GM03348 (cell line): Measurements from ENCODE around the gene AFAP1L1.
"Not testable (repeated sequence)": the region's sequence is repeated elsewhere in the genome, so short reads cannot be mapped to it uniquely, and the experiment has no call there.

Experiments
- DNase-seq: peaks from one replicate; pipeline ENCODE4 v3.0.0; 2012; ENCODE audit warnings: low spot score

AFAP1L1 gene

GRCh38 chr5:149261246-149261645, 10.4 kb upstream of the AFAP1L1 start:
- no peak for DNase-seq

GRCh38 chr5:149262315-149262714, 9.3 kb upstream of the AFAP1L1 start:
- no peak for DNase-seq

DNA sequence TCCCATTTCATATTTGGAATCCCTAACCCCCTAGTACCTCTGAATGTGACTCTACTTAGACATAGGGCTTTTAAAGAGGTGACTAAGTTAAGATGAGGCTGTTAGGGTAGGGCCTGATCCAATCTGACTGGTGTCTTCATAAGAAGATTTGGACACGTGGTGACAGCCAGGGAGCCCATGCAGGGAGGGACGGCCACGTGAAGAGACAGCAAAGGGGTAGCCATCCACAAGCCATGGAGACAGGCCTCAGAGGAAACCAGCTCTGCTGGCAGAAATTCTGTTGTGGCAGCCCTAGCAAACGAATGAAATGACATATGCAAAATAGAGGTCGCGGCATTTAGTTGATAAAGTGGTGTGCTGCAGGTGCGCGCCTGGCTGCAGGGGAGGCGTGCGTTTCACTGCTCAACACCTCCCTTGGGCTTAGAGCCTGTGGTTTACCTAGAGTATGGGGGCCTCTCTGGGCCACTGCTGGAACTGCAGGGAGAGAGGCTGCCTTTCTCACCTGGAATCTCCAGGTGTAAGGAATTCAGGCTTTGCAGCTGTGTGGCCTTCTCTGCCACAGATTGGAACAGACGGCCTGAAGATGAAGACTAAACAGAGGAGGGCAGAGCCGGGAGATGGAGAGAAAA, 7.1 kb upstream of the AFAP1L1 start:
- no peak for DNase-seq

- DNase-seq: no peak
Observed at GRCh38 chr5:149265068-149265465, 6.6 kb upstream of the AFAP1L1 start.

DNA sequence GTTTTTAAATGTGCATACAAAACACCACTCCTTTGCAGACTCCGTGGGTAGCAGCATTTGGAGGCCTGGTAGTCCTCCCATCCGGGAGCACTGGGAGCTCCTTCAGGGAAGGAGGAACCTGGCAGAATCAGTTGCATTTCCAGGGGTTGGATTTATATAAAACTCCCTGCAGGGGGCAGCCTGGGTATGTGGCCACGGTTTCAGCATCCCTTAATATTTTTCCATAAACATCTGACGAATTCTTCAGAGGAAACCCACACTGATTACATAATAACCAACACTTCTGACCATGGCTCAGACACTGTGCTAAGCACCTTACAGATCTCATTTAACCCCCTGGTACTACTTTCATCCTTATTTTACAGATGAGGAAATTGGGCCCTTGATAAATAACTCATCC, 6.1 kb upstream of the AFAP1L1 start:
- peak; percentile 81 for DNase-seq

DNA sequence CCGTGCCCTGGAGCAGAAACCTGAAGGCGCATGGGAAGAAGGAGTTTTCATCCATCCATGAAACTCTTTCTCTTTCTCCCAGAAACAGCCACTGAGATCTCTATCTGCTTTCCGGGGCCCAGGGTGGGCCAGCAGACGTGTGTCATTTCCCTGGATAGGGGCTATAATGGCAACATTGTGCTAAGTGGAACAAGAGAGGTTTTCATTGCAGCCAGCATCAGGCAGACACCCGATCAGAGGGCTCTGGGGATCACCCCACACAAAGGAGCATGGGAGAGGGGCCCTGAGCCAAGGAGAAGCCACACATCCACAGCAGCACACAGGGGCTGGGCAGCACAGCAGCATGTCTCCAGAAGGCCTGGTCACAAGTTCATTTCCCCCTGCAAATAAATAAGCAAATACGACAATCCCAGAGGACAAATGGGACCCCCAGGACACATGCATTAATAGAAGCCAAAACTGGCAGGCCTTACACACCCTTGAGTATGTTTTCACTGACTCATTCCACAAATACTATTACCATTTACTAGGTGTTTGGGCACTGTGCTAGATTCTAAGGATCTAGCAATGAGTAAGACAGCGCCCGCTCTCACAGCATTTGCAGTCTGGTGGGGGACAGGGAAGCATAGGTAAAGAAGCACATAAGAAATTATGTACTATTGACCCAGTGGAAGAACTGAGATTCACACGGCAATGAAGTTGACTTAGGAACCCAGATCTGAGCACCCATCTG, 4.3 kb upstream of the AFAP1L1 start:
- DNase-seq: no peak

GRCh38 chr5:149268928-149269557, 2.6 kb upstream of the AFAP1L1 start:
- peak; percentile 72 for DNase-seq

DNA sequence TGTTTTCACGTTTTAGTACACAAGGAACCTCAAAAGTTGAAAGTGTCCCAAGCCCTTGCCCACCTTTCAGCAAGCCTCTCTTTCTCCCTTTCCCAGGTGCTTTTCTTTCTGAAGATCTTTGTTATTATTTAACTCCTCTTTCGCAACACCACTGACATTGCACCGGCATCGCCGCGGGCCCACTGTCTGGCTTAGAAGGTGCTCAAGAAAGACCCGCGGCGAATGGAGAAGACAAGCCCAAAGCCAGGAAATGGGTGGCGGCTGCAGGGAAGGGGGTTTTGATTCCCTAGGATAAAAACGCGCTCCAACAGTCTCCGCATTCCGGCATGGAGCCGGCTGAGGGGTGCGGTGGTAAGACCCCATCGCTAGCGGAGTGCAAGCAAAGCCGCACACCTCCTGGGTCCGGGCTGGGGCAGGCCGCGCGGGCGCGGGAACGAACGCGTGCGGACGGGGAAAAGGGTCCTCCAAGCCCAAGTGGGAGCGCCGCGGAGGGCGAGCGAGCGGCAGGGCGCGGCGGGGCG, 404 bp upstream of the AFAP1L1 start:
- DNase-seq: peak; percentile 14

DNA sequence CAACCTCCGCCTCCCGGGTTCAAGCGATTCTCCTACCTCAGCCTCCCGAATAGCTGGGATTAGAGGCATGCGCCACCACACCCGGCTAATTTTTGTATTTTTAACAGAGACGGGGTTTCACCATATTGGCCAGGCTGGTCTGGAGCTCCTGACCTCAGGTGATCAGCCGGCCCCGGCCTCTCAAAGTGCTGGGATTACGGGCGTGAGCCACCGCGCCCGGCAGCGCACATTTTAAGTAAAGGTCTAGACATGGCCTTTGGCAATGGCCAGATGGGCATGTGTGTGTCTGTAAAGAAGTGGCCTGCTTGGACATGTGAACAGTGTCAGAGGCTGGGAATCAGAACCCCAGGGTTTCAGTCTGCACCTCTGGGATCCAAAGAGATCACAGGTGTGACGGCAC, 1.1 kb downstream of the AFAP1L1 start:
- DNase-seq: not testable (repeated sequence)

DNA sequence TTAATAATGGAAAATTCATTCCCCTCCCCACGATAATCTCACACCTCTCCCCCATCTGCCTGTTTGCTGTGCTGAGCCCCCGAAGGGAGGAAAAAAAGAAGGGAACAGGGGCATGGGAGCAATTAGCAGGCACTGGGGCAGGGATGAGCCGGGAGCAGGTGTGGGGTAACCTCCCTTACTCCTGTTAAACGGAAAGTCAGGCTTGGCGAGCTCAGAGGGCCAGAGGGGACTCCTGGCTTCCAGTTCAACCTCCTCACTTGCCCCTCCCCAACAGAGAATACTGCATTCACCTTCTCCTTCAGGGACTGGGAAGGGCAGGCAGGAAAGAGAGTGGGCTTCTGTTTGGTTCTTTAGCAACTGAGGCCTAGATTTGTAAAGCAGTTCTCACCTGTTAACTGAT, 1.6 kb downstream of the AFAP1L1 start:
- no peak for DNase-seq

GRCh38 chr5:149273950-149274349, 2.3 kb downstream of the AFAP1L1 start:
- no peak for DNase-seq

GRCh38 chr5:149274939-149275338, 3.3 kb downstream of the AFAP1L1 start:
- DNase-seq: peak; percentile 28

GRCh38 chr5:149277801-149278200, 6.1 kb downstream of the AFAP1L1 start:
- no peak for DNase-seq

GRCh38 chr5:149278451-149279210, 7.0 kb downstream of the AFAP1L1 start:
- no peak for DNase-seq

- DNase-seq: no peak
Observed at GRCh38 chr5:149279661-149280060, 8.0 kb downstream of the AFAP1L1 start.

- no peak for DNase-seq
Observed at GRCh38 chr5:149280124-149280523, 8.5 kb downstream of the AFAP1L1 start.

- DNase-seq: no peak
Observed at GRCh38 chr5:149280802-149281201, 9.1 kb downstream of the AFAP1L1 start.

- no peak for DNase-seq
Observed at GRCh38 chr5:149282027-149282965, 10.6 kb downstream of the AFAP1L1 start.

DNA sequence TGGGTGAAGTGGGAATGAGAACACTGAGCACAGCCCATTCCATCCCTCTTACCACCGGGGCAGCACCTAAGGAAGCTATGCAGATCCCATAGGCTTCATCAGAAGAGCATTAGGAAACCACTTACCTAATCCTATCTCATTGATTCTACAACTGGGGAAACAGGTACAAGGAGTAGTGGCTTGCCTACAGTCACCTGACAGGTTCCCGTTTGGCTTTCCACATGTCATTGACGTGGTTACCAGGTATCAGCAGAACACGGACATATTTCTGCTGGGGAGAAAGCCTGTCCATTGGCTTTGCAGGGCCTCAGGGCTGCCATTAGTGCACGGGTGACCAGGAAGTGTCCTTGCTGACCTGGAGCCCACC, 11.3 kb downstream of the AFAP1L1 start:
- no peak for DNase-seq

DNA sequence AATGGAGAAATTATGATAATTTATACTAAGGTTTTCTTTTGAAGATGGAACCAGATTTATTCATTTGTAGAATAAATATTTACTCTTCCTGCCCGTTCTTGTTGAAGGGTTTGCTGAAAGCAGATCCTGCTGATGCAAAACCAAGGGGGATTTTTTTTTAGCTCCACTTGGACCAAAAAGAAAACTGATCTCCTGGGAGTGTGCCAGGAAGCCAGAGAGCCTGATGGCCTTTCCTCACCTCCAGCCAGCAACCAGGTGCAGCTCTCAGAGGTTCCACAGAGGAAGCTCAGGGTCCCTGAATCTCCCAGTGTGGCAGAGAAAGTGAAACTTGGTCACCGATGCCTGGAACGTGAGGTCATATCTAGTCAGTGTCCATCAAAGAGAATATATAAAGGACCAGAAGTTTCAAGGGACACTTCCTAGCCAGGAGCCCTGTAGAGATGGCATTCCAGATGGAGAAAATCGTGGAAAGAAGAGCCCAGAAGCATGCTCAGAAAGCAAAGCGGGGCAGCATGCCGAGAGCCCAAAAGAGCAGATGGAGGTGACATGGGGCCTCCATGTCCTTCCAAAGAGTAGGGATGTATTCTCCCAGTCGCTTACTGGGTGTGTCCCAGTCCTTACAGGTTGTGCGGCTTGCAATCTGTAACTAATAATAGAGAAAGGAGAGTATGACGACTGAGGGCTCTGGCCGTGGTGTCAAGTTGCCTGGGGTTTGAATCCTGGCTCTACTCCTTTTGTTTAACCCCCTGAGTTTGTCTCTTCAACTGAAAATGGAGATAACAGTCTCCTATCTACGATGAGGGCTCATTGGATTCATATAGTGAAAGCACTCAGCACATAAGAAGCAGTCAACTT, 12.2 kb downstream of the AFAP1L1 start:
- peak; percentile 28 for DNase-seq
